ENCODE data around the gene HLA-DMA. TPM values are rescaled to one million over a fixed set of nuclear protein-coding genes. Genes with fewer than 3 reads are reported as not detected.

Gene HLA-DMA
- total RNA-seq, 4 donors from 2014 or later, result 4.7 to 36.4 (median 12.6) TPM

DNA sequence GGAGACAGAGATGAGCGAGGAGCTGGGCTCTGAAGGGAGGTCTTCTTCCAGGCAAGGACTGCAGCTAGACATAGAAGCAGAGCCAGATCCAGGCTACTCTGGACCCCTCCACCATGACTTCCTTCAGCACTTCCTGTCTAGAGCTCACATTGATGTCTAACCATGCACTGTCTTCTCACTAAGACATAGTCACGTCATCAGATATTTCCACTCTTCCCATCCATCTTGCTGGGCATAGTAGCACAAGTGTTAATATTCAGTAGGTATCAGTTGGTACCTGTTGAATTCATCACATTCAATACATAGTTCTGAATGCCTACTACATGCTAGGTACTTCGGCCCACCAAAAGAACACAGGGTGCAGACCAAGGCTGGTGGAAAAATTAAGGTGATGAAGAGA, 2.9 kb downstream of the HLA-DMA start:
- H3K4me3 ChIP-seq, result no peak overlapping the region
- H3K36me3 ChIP-seq, result no peaks in the 10 kb centered on the region
- WGBS, 2 donors, result 77 to 90% methylated on average over 3 of the region's 3 CpGs
- H3K4me1 ChIP-seq, result peaks cover 0 to 17% (median 7%) of the 10 kb centered on the region in 3 donors
- H3K27ac ChIP-seq, result no peak overlapping the region
- TF ChIP-seq POLR2A (IDR thresholded peaks at IDR 0.05), result no peak
- TF ChIP-seq, protein P1, sequence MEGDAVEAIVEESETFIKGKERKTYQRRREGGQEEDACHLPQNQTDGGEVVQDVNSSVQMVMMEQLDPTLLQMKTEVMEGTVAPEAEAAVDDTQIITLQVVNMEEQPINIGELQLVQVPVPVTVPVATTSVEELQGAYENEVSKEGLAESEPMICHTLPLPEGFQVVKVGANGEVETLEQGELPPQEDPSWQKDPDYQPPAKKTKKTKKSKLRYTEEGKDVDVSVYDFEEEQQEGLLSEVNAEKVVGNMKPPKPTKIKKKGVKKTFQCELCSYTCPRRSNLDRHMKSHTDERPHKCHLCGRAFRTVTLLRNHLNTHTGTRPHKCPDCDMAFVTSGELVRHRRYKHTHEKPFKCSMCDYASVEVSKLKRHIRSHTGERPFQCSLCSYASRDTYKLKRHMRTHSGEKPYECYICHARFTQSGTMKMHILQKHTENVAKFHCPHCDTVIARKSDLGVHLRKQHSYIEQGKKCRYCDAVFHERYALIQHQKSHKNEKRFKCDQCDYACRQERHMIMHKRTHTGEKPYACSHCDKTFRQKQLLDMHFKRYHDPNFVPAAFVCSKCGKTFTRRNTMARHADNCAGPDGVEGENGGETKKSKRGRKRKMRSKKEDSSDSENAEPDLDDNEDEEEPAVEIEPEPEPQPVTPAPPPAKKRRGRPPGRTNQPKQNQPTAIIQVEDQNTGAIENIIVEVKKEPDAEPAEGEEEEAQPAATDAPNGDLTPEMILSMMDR (IDR thresholded peaks at IDR 0.05), result no peak
- DNase-seq, result no peak
- H3K9me3 ChIP-seq, result no peaks in the 10 kb centered on the region
- no peaks in the 10 kb centered on the region for H3K27me3 ChIP-seq
- intact Hi-C loops (cut with DNase I), result no loop called here

DNA sequence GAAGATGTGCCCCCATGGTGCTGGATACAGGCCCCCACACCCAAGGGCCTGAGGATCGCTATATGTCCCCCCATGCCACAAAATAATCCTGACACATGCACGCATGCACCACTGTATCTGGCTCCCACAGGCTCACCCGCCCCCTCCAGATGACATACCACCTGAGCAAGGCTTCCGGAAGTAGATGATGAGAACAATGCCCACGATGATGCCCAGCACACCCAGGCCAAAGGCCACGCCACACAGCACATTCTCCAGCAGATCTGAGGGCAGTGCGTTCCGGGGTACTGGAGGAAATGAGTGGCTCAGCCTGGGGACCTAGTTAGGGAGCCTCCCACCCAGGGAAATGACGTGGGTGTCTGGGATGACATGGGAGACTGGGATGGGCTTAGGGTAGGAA, 3.8 kb downstream of the HLA-DMA start:
- WGBS, 2 donors, result 75 to 87% methylated on average over 3 to 5 of the region's 9 CpGs
- DNase-seq, result no peak
- Histone ChIP-seq H3K4me1 (peaks cover 0 to 17% (median 7%) of the 10 kb centered on the region in 3 donors), H3K9me3 (no peaks in the 10 kb centered on the region), H3K36me3 (no peaks in the 10 kb centered on the region), H3K4me3 (no peak overlapping the region), H3K27ac (no peak overlapping the region), H3K27me3 (no peaks in the 10 kb centered on the region)
- intact Hi-C loops (cut with DNase I), result no loop called here
- TF ChIP-seq, protein P1 (IDR thresholded peaks at IDR 0.05), result no peak

DNA sequence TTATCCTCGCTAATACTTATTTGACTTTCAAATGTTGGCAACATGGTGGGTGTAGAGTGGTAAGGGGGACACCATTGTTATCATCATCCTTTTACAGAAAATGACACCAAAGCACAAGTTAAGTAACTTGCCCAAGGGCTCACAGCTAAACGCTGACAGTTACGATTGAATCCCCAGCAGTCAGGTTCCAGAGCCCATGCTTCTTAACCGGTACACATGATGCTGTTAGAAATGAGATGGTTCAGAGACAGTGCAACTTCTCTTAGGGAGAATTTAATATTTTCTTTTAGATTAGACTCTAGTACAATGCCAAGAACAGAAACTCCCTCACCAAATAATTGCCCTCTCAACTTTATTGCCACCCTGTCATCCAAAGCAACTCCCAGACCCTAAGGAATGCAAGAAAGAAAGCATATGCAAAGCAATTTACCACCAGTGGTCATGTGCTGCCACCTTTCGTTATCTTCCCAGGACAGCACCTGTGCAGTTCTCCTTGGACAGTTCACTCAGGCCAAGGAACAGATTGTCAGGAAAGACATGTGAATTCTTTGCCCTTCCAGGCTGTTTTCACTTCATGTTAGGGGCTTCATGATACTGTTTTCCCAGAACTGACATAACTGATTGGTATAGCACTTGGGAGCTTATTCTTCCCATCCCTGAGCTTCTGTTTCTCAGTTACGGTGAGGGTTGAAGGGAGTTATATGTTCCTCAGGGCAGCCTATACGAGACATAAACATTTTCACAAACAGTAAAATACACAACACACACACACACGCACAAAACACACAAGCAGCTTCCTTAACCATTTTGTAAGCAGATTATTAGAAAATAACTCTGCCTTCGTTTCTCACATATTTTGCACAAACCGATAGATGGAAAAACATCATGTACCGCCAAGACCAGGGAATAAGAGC, 5.1 kb downstream of the HLA-DMA start:
- Histone ChIP-seq H3K9me3 (no peaks in the 10 kb centered on the region), H3K36me3 (no peaks in the 10 kb centered on the region), H3K27me3 (no peaks in the 10 kb centered on the region), H3K4me1 (peaks cover 0 to 9% (median 6%) of the 10 kb centered on the region in 3 donors), H3K4me3 (no peak overlapping the region), H3K27ac (no peak overlapping the region)
- intact Hi-C loops (cut with DNase I), result no loop called here
- WGBS, 2 donors, result 51 to 64% methylated on average over 11 of the region's 11 CpGs
- DNase-seq, result no peak
- TF ChIP-seq POLR2A (IDR thresholded peaks at IDR 0.05), result no peak
- TF ChIP-seq, protein P1 (IDR thresholded peaks at IDR 0.05), result peak in 5 of 6 experiments; percentile 26 to 66 (median 59)

DNA sequence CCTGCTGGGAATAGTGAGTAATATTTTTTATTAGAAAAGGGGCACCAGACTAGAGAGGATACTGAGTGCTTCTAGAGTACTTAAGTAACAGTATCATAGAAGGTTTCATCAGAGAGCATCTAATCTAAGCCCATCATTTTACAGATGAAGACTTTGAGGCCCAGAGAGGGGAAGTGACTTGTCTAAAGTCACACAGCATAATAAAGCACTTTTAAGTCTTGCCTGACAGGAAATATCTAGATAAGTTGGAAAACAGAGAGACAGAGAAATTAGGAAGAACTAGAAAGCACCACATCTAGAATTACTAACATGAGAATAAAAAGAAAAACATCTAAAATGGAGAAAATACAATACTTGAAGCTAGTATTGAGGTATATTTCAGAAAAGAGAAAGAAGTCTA, 6.0 kb downstream of the HLA-DMA start:
- intact Hi-C loops (cut with DNase I), result no loop called here
- no peaks in the 10 kb centered on the region for H3K36me3 ChIP-seq

DNA sequence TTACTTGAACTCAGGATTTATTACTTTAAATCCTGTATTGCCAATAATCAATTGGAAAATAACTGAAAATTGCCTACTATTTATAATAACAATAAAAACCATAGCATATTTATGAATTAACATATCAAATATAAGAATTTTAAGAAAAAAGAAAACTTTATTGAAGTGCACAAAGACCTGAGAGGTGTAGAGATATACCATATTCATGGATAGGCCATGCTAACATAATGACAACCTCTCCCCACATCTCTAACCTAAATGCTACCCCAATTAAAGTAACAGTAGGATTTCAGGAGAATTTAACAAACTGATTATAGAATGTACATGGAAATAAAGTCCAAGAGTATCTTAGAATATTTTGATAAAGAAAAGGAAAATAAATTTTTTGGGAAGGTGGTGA, 6.9 kb downstream of the HLA-DMA start:
- Histone ChIP-seq H3K36me3 (no peaks in the 10 kb centered on the region), H3K27ac (no peak overlapping the region), H3K4me3 (no peak overlapping the region), H3K4me1 (peaks cover 0 to 16% (median 6%) of the 10 kb centered on the region in 3 donors), H3K27me3 (no peaks in the 10 kb centered on the region), H3K9me3 (no peaks in the 10 kb centered on the region)
- TF ChIP-seq, protein P1 (IDR thresholded peaks at IDR 0.05), result no peak
- TF ChIP-seq POLR2A (IDR thresholded peaks at IDR 0.05), result no peak
- DNase-seq, result no peak
- intact Hi-C loops (cut with DNase I), result no loop called here

More for the DNA sequence above, 6.0 kb downstream of the HLA-DMA start:
- TF ChIP-seq POLR2A (IDR thresholded peaks at IDR 0.05), result no peak
- TF ChIP-seq, protein P1 (IDR thresholded peaks at IDR 0.05), result no peak
- Histone ChIP-seq H3K27ac (no peak overlapping the region), H3K4me3 (no peak overlapping the region), H3K4me1 (peaks cover 0 to 10% (median 2%) of the 10 kb centered on the region in 3 donors), H3K27me3 (no peaks in the 10 kb centered on the region), H3K9me3 (no peaks in the 10 kb centered on the region)
- DNase-seq, result no peak
